GM18511 (cell line): ENCODE data around the gene PPP1R37.
A peak's percentile ranks its signal among the peaks of the same experiment; 100 is the strongest.

Experiments
- ATAC-seq: cut with Tn5 transposase; IDR thresholded peaks from one replicate; pipeline ENCODE4 v1.9.1; 2021; ENCODE audit warnings: mild to moderate bottlenecking, moderate library complexity; ENCODE audit not compliant: unreplicated experiment

Gene PPP1R37

GRCh38 chr19:45092747-45093678 lies at the start of gene PPP1R37:
Gene PPP1R37, plus strand, starts transcription at chr19:45093179. Its CDS starts 147 bp downstream, at chr19:45093326.
- ATAC-seq = peak; percentile 65

GRCh38 chr19:45045671-45046353 lies 47.2 kb upstream of the PPP1R37 start:
- no peak for ATAC-seq

GRCh38 chr19:45046355-45046754 lies 46.6 kb upstream of the PPP1R37 start:
- ATAC-seq = no peak

GRCh38 chr19:45047188-45047797 lies 45.7 kb upstream of the PPP1R37 start:
- peak; percentile 71 for ATAC-seq

GRCh38 chr19:45049073-45049736 lies 43.8 kb upstream of the PPP1R37 start:
- ATAC-seq = no peak

GRCh38 chr19:45050036-45050435 lies 42.9 kb upstream of the PPP1R37 start:
- ATAC-seq = no peak

GRCh38 chr19:45051929-45052579 lies 40.9 kb upstream of the PPP1R37 start:
- peak; percentile 50 for ATAC-seq

- ATAC-seq = no peak
Observed at GRCh38 chr19:45056831-45057230, 36.1 kb upstream of the PPP1R37 start.

- no peak for ATAC-seq
Observed at GRCh38 chr19:45057444-45057843, 35.5 kb upstream of the PPP1R37 start.

GRCh38 chr19:45058622-45059159 lies 34.3 kb upstream of the PPP1R37 start:
- no peak for ATAC-seq

GRCh38 chr19:45059258-45059965 lies 33.6 kb upstream of the PPP1R37 start:
- ATAC-seq = no peak

GRCh38 chr19:45061965-45062364 lies 31.0 kb upstream of the PPP1R37 start:
- no peak for ATAC-seq

GRCh38 chr19:45063851-45064801 lies 28.9 kb upstream of the PPP1R37 start:
- no peak for ATAC-seq

- ATAC-seq = no peak
Observed at GRCh38 chr19:45066921-45067661, 25.9 kb upstream of the PPP1R37 start.

- ATAC-seq = no peak
Observed at GRCh38 chr19:45068041-45068440, 24.9 kb upstream of the PPP1R37 start.

GRCh38 chr19:45069056-45069455 lies 23.9 kb upstream of the PPP1R37 start:
- ATAC-seq = no peak

GRCh38 chr19:45070214-45070613 lies 22.8 kb upstream of the PPP1R37 start:
- no peak for ATAC-seq
